Measurements from ENCODE around the gene FAM110D. TPM values are rescaled to one million over a fixed set of nuclear protein-coding genes. Genes with fewer than 3 reads are reported as not detected.

The FAM110D gene
- total RNA-seq, 2 experiments from 2014 or later: not detected

- POLR2A ChIA-PET: no interaction called here
- no peak overlapping the region for H3K27ac Mint-ChIP-seq
- H3K36me3 Mint-ChIP-seq (ENCODE audit: low read depth): no peaks in the 10 kb centered on the region
- H3K9me3 Mint-ChIP-seq (ENCODE audit: insufficient read depth): no peaks in the 10 kb centered on the region
- DNase-seq (no peak), ATAC-seq (no peak)
- no peak overlapping the region for H3K4me3 Mint-ChIP-seq
- no peaks in the 10 kb centered on the region for H3K27me3 Mint-ChIP-seq (ENCODE audit: low read depth)
- CTCF ChIA-PET: no interaction called here
- no peaks in the 10 kb centered on the region for H3K4me1 Mint-ChIP-seq (ENCODE audit: low read depth)
These were observed 22.9 kb downstream of the FAM110D start for GRCh38 chr1:26181586-26182382.

- ATAC-seq (no peak), DNase-seq (no peak)
- ChIA-PET CTCF (no interaction called here), POLR2A (no interaction called here)
- Mint-ChIP-seq H3K36me3 (ENCODE audit: low read depth) (no peaks in the 10 kb centered on the region), H3K4me1 (ENCODE audit: low read depth) (no peaks in the 10 kb centered on the region), H3K4me3 (no peak overlapping the region), H3K9me3 (ENCODE audit: insufficient read depth) (no peaks in the 10 kb centered on the region), H3K27me3 (ENCODE audit: low read depth) (no peaks in the 10 kb centered on the region), H3K27ac (no peak overlapping the region)
These were observed 23.5 kb downstream of the FAM110D start for GRCh38 chr1:26182383-26182696.

GRCh38 chr1:26184086-26184485 is 25.2 kb downstream of the FAM110D start:
- no peak for DNase-seq
- ChIA-PET CTCF (interaction anchor here (0.7 to 1.0 kb wide), 2 partner anchors 14 to 50 kb away, joined by 3 to 4 read pairs; partner anchors contain the start of genes CEP85 and ZNF593), POLR2A (no interaction called here)
- no peak overlapping the region for H3K27ac Mint-ChIP-seq
- no peak overlapping the region for H3K4me3 Mint-ChIP-seq
- H3K9me3 Mint-ChIP-seq (ENCODE audit: insufficient read depth): no peaks in the 10 kb centered on the region
- no peaks in the 10 kb centered on the region for H3K27me3 Mint-ChIP-seq (ENCODE audit: low read depth)
- H3K36me3 Mint-ChIP-seq (ENCODE audit: low read depth): no peaks in the 10 kb centered on the region
- H3K4me1 Mint-ChIP-seq (ENCODE audit: low read depth): no peaks in the 10 kb centered on the region
- no peak for ATAC-seq

GRCh38 chr1:26184883-26185282 is 26.0 kb downstream of the FAM110D start:
- H3K36me3 Mint-ChIP-seq (ENCODE audit: low read depth): no peaks in the 10 kb centered on the region
- no peak overlapping the region for H3K27ac Mint-ChIP-seq
- H3K4me3 Mint-ChIP-seq: no peak overlapping the region
- H3K27me3 Mint-ChIP-seq (ENCODE audit: low read depth): no peaks in the 10 kb centered on the region
- ATAC-seq: no peak
- POLR2A ChIA-PET: no interaction called here
- H3K4me1 Mint-ChIP-seq (ENCODE audit: low read depth): no peaks in the 10 kb centered on the region
- CTCF ChIA-PET: no interaction called here
- no peaks in the 10 kb centered on the region for H3K9me3 Mint-ChIP-seq (ENCODE audit: insufficient read depth)
- DNase-seq: no peak

- CTCF ChIA-PET: interaction anchor here (0.7 kb wide), 1 partner anchor 46 kb away, joined by 4 read pairs; the partner anchor contains the start of gene CEP85
- ATAC-seq (no peak), DNase-seq (no peak)
- Mint-ChIP-seq H3K36me3 (ENCODE audit: low read depth) (no peaks in the 10 kb centered on the region), H3K27ac (no peak overlapping the region), H3K27me3 (ENCODE audit: low read depth) (no peaks in the 10 kb centered on the region), H3K9me3 (ENCODE audit: insufficient read depth) (no peaks in the 10 kb centered on the region), H3K4me3 (no peak overlapping the region), H3K4me1 (ENCODE audit: low read depth) (peaks cover 6% of the 10 kb centered on the region)
- POLR2A ChIA-PET: no interaction called here
These were observed 29.0 kb downstream of the FAM110D start for GRCh38 chr1:26187882-26188281.

- Mint-ChIP-seq H3K4me3 (no peak overlapping the region), H3K4me1 (ENCODE audit: low read depth) (peaks cover 6% of the 10 kb centered on the region), H3K36me3 (ENCODE audit: low read depth) (no peaks in the 10 kb centered on the region), H3K27me3 (ENCODE audit: low read depth) (no peaks in the 10 kb centered on the region), H3K27ac (no peak overlapping the region), H3K9me3 (ENCODE audit: insufficient read depth) (no peaks in the 10 kb centered on the region)
- ChIA-PET CTCF (interaction anchor here (1.0 to 2.4 kb wide), 2 partner anchors 19 to 46 kb away, joined by 3 to 9 read pairs; partner anchors contain the start of genes CEP85 and ZNF593), POLR2A (no interaction called here)
- ATAC-seq (no peak), DNase-seq (no peak)
These were observed 29.6 kb downstream of the FAM110D start for GRCh38 chr1:26188477-26188876.

- H3K27ac Mint-ChIP-seq: no peak overlapping the region
- H3K27me3 Mint-ChIP-seq (ENCODE audit: low read depth): no peaks in the 10 kb centered on the region
- no peaks in the 10 kb centered on the region for H3K9me3 Mint-ChIP-seq (ENCODE audit: insufficient read depth)
- no peak overlapping the region for H3K4me3 Mint-ChIP-seq
- no peaks in the 10 kb centered on the region for H3K36me3 Mint-ChIP-seq (ENCODE audit: low read depth)
- DNase-seq: no peak
- ChIA-PET CTCF (interaction anchor here (1.0 to 2.4 kb wide), 4 partner anchors 19 to 45 kb away, joined by 3 to 13 read pairs (median 6); partner anchors contain the start of genes CEP85 and ZNF593), POLR2A (no interaction called here)
- no peak for ATAC-seq
- peaks cover 6% of the 10 kb centered on the region for H3K4me1 Mint-ChIP-seq (ENCODE audit: low read depth)
These were observed 30.5 kb downstream of the FAM110D start for GRCh38 chr1:26189331-26189730.

- Mint-ChIP-seq H3K27me3 (ENCODE audit: low read depth) (no peaks in the 10 kb centered on the region), H3K4me1 (ENCODE audit: low read depth) (peaks cover 6% of the 10 kb centered on the region), H3K36me3 (ENCODE audit: low read depth) (no peaks in the 10 kb centered on the region), H3K9me3 (ENCODE audit: insufficient read depth) (no peaks in the 10 kb centered on the region), H3K27ac (no peak overlapping the region), H3K4me3 (no peak overlapping the region)
- ChIA-PET POLR2A (interaction anchor here (0.5 kb wide), 1 partner anchor 44 kb away, joined by 3 read pairs; the partner anchor contains the start of gene CEP85), CTCF (interaction anchor here (1.0 to 2.4 kb wide), 3 partner anchors 20 to 44 kb away, joined by 3 to 13 read pairs (median 9); partner anchors contain the start of genes CEP85 and ZNF593)
- DNase-seq (no peak), ATAC-seq (no peak)
These were observed 30.9 kb downstream of the FAM110D start for GRCh38 chr1:26189751-26190275.

GRCh38 chr1:26190373-26190987 is 31.6 kb downstream of the FAM110D start, which contains the start of gene CATSPER4:
Gene CATSPER4, plus strand, starts transcription at chr1:26190602. Its CDS starts 26 bp downstream, at chr1:26190628.
- Mint-ChIP-seq H3K4me1 (ENCODE audit: low read depth) (peaks cover 6% of the 10 kb centered on the region), H3K27ac (peak within 1 kb of the TSS; percentile 70), H3K4me3 (no peak within 1 kb of the TSS), H3K36me3 (ENCODE audit: low read depth) (no peaks in the 10 kb centered on the region), H3K27me3 (ENCODE audit: low read depth) (peaks cover 2% of the 10 kb centered on the region), H3K9me3 (ENCODE audit: insufficient read depth) (no peaks in the 10 kb centered on the region)
- ChIA-PET POLR2A (interaction anchor here (0.5 kb wide), 1 partner anchor 44 kb away, joined by 3 read pairs; the partner anchor contains the start of gene CEP85), CTCF (interaction anchor here (1.4 to 2.4 kb wide), 2 partner anchors 21 to 43 kb away, joined by 9 to 13 read pairs; partner anchors contain the start of genes CEP85 and ZNF593)
- DNase-seq: no peak
- ATAC-seq: no peak

- CTCF ChIA-PET: interaction anchor here (1.0 to 1.2 kb wide), 2 partner anchors 13 to 22 kb away, joined by 3 to 5 read pairs; partner anchors contain the start of gene ZNF593
- peaks cover 2% of the 10 kb centered on the region for H3K27me3 Mint-ChIP-seq (ENCODE audit: low read depth)
- peak overlapping the region; percentile 70 for H3K27ac Mint-ChIP-seq
- peaks cover 6% of the 10 kb centered on the region for H3K4me1 Mint-ChIP-seq (ENCODE audit: low read depth)
- no peaks in the 10 kb centered on the region for H3K36me3 Mint-ChIP-seq (ENCODE audit: low read depth)
- peak; percentile 60 for ATAC-seq
- H3K4me3 Mint-ChIP-seq: no peak overlapping the region
- H3K9me3 Mint-ChIP-seq (ENCODE audit: insufficient read depth): no peaks in the 10 kb centered on the region
- POLR2A ChIA-PET: interaction anchor here (0.6 kb wide), 1 partner anchor 26 kb away, joined by 3 read pairs; no protein-coding TSS in a partner anchor
- peak; percentile 49 for DNase-seq
These were observed 32.9 kb downstream of the FAM110D start for GRCh38 chr1:26191739-26192138.

GRCh38 chr1:26195805-26196204 is 36.9 kb downstream of the FAM110D start:
- H3K36me3 Mint-ChIP-seq (ENCODE audit: low read depth): no peaks in the 10 kb centered on the region
- POLR2A ChIA-PET: no interaction called here
- CTCF ChIA-PET: interaction anchor here (0.6 kb wide), 1 partner anchor 15 kb away, joined by 3 read pairs; no protein-coding TSS in a partner anchor

More at GRCh38 chr1:26195805-26196204, 36.9 kb downstream of the FAM110D start:
- H3K27ac Mint-ChIP-seq: no peak overlapping the region
- peaks cover 11% of the 10 kb centered on the region for H3K4me1 Mint-ChIP-seq (ENCODE audit: low read depth)
- no peaks in the 10 kb centered on the region for H3K9me3 Mint-ChIP-seq (ENCODE audit: insufficient read depth)
- DNase-seq (no peak), ATAC-seq (no peak)
- H3K27me3 Mint-ChIP-seq (ENCODE audit: low read depth): peaks cover 6% of the 10 kb centered on the region
- no peak overlapping the region for H3K4me3 Mint-ChIP-seq

All from activated CD8-positive, alpha-beta T cell treated with anti-CD3 and anti-CD28 coated beads, Interleukin-2, amount 10 ng/mL, durations not matched to agents 7 days and 5 days (primary cell).